Measurements from ENCODE around the gene HES2.
"Not testable (repeated sequence)": the region's sequence is repeated elsewhere in the genome, so short reads cannot be mapped to it uniquely, and the experiment has no call there.

DNA sequence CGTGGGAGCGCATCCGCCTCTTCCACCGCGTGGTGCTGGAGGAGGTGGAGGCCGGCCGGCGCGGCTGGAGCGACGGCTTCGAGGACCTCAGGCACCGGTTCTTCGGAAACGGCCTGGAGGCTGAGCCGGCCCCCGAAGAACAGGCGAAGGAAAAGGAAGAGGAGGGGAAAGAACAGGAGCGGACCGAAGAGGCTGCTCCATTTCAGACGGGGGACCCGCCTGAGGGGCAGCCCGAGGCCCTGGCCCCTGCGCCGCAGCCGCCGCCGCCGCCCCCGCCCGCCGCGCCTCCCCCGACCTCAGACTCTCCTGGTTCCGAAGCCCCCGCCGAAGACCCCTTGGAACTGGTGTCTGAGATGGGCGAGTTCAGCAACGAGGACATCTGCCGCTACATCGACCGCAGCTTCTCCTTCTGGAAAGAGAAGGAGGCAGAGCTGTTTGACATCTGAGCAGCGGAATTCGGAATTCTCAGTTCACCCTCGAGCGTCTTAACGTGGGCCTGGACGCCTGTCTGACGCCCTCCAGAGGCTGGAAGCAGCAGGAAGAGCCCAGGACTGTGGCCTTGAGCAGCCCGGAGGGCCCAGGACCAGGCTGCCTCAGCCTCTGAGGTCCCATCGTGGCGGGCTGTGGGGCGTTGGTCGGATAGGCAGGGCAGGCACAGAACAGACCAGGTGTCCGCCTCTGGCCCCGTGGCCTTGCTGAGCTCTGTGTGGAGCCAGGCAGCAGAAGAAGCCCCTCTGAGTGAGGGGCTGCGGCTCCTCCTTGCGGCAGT is 36.2 kb upstream of the HES2 start:
- not testable (repeated sequence) for TF ChIP-seq EP300, POLR2A (IDR thresholded peaks at IDR 0.05)
- TF ChIP-seq, protein P1, sequence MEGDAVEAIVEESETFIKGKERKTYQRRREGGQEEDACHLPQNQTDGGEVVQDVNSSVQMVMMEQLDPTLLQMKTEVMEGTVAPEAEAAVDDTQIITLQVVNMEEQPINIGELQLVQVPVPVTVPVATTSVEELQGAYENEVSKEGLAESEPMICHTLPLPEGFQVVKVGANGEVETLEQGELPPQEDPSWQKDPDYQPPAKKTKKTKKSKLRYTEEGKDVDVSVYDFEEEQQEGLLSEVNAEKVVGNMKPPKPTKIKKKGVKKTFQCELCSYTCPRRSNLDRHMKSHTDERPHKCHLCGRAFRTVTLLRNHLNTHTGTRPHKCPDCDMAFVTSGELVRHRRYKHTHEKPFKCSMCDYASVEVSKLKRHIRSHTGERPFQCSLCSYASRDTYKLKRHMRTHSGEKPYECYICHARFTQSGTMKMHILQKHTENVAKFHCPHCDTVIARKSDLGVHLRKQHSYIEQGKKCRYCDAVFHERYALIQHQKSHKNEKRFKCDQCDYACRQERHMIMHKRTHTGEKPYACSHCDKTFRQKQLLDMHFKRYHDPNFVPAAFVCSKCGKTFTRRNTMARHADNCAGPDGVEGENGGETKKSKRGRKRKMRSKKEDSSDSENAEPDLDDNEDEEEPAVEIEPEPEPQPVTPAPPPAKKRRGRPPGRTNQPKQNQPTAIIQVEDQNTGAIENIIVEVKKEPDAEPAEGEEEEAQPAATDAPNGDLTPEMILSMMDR (IDR thresholded peaks at IDR 0.05), result not testable (repeated sequence)
